HEK293T (cell line): ENCODE measurements around the gene PLPP7.

Experiments
- ARNT ChIP-seq: fragments of 450-650 bp; IDR thresholded peaks from 2 replicates; pipeline ENCODE4 v1.6.1; 2017; ENCODE audit warnings: mild to moderate bottlenecking
- BHLHE40 ChIP-seq: fragments of 450-650 bp; IDR thresholded peaks from 2 replicates; pipeline ENCODE4 v1.6.1; 2016; ENCODE audit warnings: mild to moderate bottlenecking, moderate library complexity, borderline replicate concordance
- CTBP1 ChIP-seq: fragments of 450-650 bp; IDR thresholded peaks from 2 replicates; pipeline ENCODE4 v1.6.1; 2016; ENCODE audit warnings: borderline replicate concordance
- ELF4 ChIP-seq: fragments of 450-650 bp; IDR thresholded peaks from 2 replicates; pipeline ENCODE4 v1.6.1; 2017; ENCODE audit warnings: antibody characterized with exemption
- FOXA1 ChIP-seq: fragments of 450-650 bp; IDR thresholded peaks from 2 replicates; pipeline ENCODE4 v1.6.1; 2016; ENCODE audit warnings: mild to moderate bottlenecking
- FOXM1 ChIP-seq: fragments of 450-650 bp; IDR thresholded peaks from 2 replicates; pipeline ENCODE4 v1.6.1; 2017; ENCODE audit warnings: mild to moderate bottlenecking, borderline replicate concordance
- HDGF ChIP-seq: fragments of 450-650 bp; IDR thresholded peaks from 2 replicates; pipeline ENCODE4 v1.6.1; 2017; ENCODE audit warnings: antibody characterized with exemption, borderline replicate concordance
- NFRKB ChIP-seq: fragments of 450-650 bp; IDR thresholded peaks from 2 replicates; pipeline ENCODE4 v1.6.1; 2016; ENCODE audit warnings: mild to moderate bottlenecking, moderate library complexity
- SP1 ChIP-seq: fragments of 450-650 bp; IDR thresholded peaks from 2 replicates; pipeline ENCODE4 v1.6.1; 2017
- TARDBP ChIP-seq: fragments of 450-650 bp; IDR thresholded peaks from 2 replicates; pipeline ENCODE4 v1.6.1; 2016

GRCh38 chr9:131273856-131274673 lies 15.5 kb upstream of the PLPP7 start:
- no peak for TF ChIP-seq TARDBP
- no peak for TF ChIP-seq ELF4
- no peak for TF ChIP-seq FOXA1
- TF ChIP-seq ARNT, result no peak
- no peak for TF ChIP-seq BHLHE40
- TF ChIP-seq CTBP1, result no peak
- TF ChIP-seq FOXM1, result no peak
- no peak for TF ChIP-seq HDGF
- no peak for TF ChIP-seq NFRKB
- no peak for TF ChIP-seq SP1
